NCI-H1694 treated with DMSO at 0.1 percent for 48 hours (cell line): Measurements from ENCODE around the gene LRBA.

Experiments used
- DNase-seq: peaks from one replicate; lab custom pipeline; 2025; lab: John Stamatoyannopoulos, UW

Gene LRBA

GRCh38 chr4:150875367-150875766 lies 139.7 kb downstream of the LRBA start:
- no peak for DNase-seq

DNA sequence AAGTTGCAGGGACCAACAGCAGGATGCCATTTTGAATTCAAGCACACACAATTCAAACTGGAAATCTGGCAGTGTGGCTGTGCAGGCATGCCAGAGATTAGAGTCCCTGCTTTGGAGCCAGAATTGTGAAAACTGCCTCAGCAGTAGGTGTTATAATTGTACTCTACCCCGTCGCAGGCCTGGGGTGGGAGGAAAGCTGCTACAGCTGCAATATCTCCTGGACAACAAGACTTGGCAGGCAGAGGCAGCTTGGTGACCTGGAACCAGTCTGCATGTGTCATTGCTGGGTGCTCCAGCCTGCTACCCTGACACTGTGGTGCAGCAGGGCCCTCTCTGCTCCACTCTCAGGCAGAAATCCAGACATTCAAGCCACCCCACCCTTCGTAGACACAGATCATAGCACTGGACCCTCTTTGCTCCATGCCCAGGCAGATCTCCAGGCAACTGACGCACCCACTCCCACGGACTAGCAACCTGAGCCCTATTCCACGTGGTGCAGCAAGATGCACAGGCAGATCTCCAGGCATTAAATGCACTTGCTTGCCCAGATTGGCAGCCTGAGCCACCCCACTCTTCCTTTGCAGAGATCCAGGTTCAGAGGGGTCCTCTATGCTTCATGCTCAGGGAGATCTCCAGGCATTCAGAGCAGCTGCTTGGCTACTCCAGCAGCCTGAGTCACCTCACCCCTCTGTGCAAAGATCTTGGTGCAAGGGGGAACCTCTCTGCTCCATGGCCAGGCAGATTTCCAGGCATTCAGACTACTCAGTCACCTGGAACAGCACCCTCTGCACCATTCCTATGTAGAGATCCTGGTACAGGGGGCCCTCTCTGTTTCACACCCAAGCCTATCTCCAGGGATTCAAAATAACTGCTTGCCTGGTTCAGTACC lies 140.5 kb downstream of the LRBA start:
- DNase-seq: no peak

- DNase-seq: peak; percentile 64
These were observed 147.9 kb downstream of the LRBA start for GRCh38 chr4:150867148-150867547.

DNA sequence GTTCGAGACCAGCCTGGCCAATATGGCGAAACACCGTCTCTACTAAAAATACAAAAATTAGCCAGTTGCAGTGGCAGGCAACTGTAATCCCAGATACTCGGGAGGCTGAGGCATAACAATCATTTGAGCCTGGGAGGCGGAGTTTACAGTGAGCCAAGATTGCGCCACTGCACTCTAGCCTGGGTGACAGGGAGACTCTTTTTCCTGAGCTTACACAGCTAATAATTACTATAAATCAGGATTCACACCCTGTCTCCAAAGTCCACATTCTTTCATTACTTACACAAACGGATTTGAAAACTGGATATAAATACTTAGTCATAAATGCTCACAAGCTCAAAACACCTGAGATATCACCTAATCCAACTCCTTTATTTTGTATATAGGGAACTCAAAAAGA lies 151.6 kb downstream of the LRBA start:
- no peak for DNase-seq

- DNase-seq: no peak
These were observed 152.3 kb downstream of the LRBA start for GRCh38 chr4:150862829-150863228.

DNA sequence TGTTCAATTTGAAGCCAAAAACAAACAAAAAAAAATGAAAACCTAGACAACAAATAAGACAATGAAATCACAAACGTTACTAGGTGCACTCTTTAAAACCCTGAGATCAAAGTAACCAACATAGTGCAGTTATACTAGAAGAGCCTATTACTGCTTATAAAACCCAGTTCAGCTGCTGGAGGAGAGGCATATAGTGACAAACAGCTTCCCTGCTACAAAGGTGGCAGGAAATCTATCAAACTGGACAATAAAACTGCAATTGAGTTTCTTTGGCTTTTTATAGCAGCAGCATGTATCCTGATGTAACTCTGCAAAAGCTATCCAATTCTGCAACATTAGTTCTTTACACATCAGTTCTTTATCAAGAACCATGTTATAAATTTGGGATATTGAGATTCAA lies 155.6 kb downstream of the LRBA start:
- DNase-seq: no peak

- DNase-seq: no peak
These were observed 159.0 kb downstream of the LRBA start for GRCh38 chr4:150855981-150856510.

GRCh38 chr4:150854600-150854999 lies 160.5 kb downstream of the LRBA start:
- no peak for DNase-seq

DNA sequence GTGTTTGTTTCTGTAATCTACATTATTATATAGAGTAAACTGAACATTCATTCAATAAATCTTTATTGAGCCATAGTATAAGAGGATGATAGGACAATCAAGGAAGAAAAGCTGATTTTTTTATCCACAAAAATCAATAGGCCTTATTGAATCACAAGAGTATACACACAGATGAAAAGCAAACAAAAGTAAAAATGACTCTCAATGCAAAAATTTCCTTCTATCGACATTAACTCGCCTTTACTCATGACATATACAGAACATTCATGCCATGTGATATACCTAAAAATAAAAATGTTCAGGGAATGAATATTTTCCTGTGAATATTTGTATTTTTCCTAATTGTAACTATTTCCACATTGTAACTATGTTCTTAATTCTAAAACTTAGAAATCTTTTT lies 161.2 kb downstream of the LRBA start:
- no peak for DNase-seq

- DNase-seq: no peak
These were observed 162.9 kb downstream of the LRBA start for GRCh38 chr4:150852216-150852615.

DNA sequence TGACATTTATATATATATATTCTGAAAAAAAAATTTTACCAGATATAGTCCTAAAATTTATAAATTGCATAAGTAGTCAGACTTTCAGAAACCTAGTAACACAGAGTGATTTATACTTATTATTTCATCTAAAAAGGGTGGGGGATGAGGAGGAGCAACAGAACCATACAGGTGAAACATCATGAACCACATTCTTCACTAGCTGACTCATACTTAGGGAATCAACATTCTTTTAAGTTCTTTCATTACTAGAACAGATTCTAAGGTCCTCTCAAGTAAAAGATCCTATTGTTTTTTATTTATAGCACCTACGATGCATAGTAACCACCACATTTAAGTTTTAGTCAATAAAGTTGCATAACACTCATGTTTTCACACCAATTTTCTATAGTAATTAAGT lies 166.1 kb downstream of the LRBA start:
- no peak for DNase-seq

- DNase-seq: no peak
These were observed 186.9 kb downstream of the LRBA start for GRCh38 chr4:150828159-150828558.

GRCh38 chr4:150827226-150827625 lies 187.9 kb downstream of the LRBA start:
- DNase-seq: no peak

DNA sequence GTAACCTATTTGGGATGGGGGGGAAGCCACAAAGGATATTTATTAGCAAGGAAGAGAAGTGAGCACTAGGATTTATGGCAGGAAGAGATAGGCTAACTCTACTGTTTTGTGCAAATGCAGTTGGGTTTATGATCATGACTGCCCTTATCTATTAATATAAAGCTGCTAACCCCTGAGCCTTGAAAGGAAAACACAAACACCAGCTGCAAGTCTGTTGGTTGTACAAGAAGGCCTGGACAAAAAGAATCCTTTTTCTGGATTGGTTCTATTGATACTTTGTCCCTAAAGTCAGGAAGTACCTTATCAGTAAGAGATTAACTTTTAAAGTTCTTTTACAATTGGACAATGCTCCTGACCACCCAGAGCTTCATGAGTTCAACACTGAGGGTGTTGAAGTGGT lies 188.8 kb downstream of the LRBA start:
- no peak for DNase-seq

DNA sequence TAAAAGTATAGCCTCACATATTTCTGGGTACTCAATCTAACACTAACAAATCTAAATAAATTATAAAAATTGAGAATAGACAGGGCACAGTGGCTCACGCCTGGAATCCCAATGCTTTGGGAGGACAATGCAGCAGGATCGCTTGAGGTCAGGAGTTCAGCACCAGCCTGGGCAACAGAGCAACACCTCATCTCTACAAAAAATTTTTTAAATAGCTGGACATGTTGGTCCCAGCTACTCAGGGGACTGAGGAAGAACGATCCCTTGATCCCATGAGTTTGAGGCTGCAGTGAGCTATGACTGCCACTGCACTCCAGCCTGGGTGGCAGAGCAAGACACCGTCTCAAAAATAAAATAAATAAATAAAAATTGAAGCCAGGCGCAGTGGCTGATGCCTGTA lies 192.7 kb downstream of the LRBA start:
- no peak for DNase-seq

- DNase-seq: no peak
These were observed 193.4 kb downstream of the LRBA start for GRCh38 chr4:150821641-150822040.

GRCh38 chr4:150820409-150820808 lies 194.7 kb downstream of the LRBA start:
- no peak for DNase-seq

DNA sequence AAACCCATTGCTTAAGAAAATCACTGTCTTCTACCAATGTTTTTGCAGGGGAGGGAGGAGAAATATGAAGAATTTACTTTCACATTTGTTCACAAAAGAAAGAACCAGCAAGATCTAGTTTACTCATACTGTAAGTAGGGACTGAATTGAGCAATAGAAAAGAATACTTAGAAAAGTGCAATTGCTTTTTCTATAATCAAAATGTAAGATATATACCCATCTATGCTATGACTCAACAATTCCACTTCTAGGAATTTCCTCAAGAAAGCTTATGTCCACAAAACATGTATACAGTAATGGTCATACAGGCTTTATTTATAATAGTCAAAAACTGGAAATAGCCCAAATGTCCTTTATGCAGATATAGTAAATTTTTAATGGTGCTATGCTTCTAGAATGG lies 196.4 kb downstream of the LRBA start:
- DNase-seq: no peak

DNA sequence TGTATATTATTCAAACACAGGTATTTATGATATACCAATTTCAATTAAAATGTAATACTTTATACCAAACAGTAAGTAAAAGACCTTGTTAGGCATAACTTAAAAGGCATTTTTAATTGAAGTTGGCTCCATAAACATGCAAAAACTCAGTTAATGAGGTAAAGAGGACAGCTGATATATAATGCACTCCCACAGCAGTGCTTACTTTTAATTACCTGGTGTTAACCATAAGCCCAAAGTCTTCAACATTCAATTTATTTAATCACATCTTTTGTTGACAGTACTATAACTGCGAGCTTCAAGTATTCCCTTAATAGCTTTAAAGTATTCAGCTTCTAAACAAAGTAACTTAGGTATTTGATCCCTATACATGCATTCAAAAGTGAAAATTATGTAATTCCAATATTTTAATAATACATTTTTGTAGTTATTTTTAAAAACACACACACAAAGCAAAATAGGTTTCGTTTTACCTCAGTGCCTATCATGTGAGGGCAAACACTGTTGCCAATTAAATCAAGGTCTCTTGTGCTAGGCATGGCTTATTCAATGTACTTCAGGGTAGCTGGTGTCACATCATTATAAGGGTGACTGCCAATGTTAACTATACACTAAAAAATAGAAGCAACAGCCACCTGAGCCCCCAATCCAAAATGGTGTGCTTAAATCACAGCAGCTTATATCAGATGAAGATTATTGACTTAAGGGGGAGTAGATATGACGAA lies 197.1 kb downstream of the LRBA start:
- no peak for DNase-seq

GRCh38 chr4:150817017-150817416 lies 198.1 kb downstream of the LRBA start:
- no peak for DNase-seq

GRCh38 chr4:150816491-150816890 lies 198.6 kb downstream of the LRBA start:
- DNase-seq: no peak

GRCh38 chr4:150814873-150815272 lies 200.2 kb downstream of the LRBA start:
- no peak for DNase-seq
